Measurements from ENCODE around the gene CDKN2C. TPM values are rescaled to one million over a fixed set of nuclear protein-coding genes. Genes with fewer than 3 reads are reported as not detected.
A peak's percentile ranks its signal among the peaks of the same experiment; 100 is the strongest.

CDKN2C gene
- total RNA-seq, 1 experiment from 2014 or later, result 9.4 TPM

GRCh38 chr1:50959913-50960844, 9.9 kb upstream of the CDKN2C start, which contains the start of gene FAF1:
Gene FAF1 (minus strand): TSS chr1:50960267. CDS start chr1:50959811, 456 bp downstream.
- no peaks in the 10 kb centered on the region for H3K9me3 ChIP-seq (ENCODE audit: control insufficient read depth in 1 of 2, insufficient read depth in 1 of 2, low read depth in 1 of 2, low read length in 2 of 2)
- no peaks in the 10 kb centered on the region for H3K27me3 ChIP-seq (ENCODE audit: insufficient read depth, low read length)
- H3K9me2 ChIP-seq (ENCODE audit: insufficient read depth), result no peaks in the 10 kb centered on the region
- POLR2A ChIA-PET, result interaction anchor here (1.3 to 2.0 kb wide), 2 partner anchors 10 to 22 kb away, joined by 4 to 9 read pairs; partner anchors contain the start of gene CDKN2C
- CTCF ChIA-PET, result interaction anchor here (1.8 kb wide), 1 partner anchor 30 kb away, joined by 9 read pairs; no protein-coding TSS in a partner anchor
- ATAC-seq, result peak; percentile 90
- H3K4me2 ChIP-seq (ENCODE audit: low read length), result peak within 1 kb of the TSS; percentile 97
- H3K9ac ChIP-seq (ENCODE audit: low read length), result peak within 1 kb of the TSS; percentile 84
- intact Hi-C loops (cut with micrococcal nuclease), result loop anchor here (1.0 kb wide), 1 partner anchor 8 kb away; no protein-coding TSS in a partner anchor
- RAD21 ChIA-PET (ENCODE audit: low non-redundant PET in 1 of 2, low total read pairs in 2 of 2, uncharacterized antibody in 2 of 2, unreplicated experiment in 2 of 2), result interaction anchor here in 1 of 2 experiments (0.9 kb wide), 1 partner anchor 9 kb away, joined by 3 read pairs; no protein-coding TSS in a partner anchor
- TSS peak; percentile 75 for BruUV-seq (replicated peaks)
- DNase-seq (ENCODE audit: low read depth, low spot score), result peak; percentile 99
- H2AFZ ChIP-seq (ENCODE audit: low read depth, low read length, poor library complexity, severe bottlenecking), result peak within 1 kb of the TSS; percentile 97
- H3K36me3 ChIP-seq (ENCODE audit: control insufficient read depth in 1 of 2, insufficient read depth in 2 of 2, low read length in 2 of 2), result no peaks in the 10 kb centered on the region; a peak in 1 of 4 replicates
- H3K4me3 ChIP-seq (replicated peaks in 1 of 2; ENCODE audit: low read depth in 1 of 2, low read length in 2 of 2), result peak within 1 kb of the TSS; percentile 87 to 95
- H3K79me2 ChIP-seq (ENCODE audit: insufficient read depth, low read length), result peaks cover 44% of the 10 kb centered on the region
- 0 out of 2 replicates have a peak, but pooled peaks cover 4% of the 10 kb centered on the region for H4K20me1 ChIP-seq (ENCODE audit: insufficient read depth)
- peak within 1 kb of the TSS; percentile 88 for H3K27ac ChIP-seq (ENCODE audit: low read depth, low read length)
- H3K4me1 ChIP-seq (ENCODE audit: control insufficient read depth in 1 of 2, insufficient read depth in 2 of 2, low read length in 2 of 2), result peaks cover 11 to 15% of the 10 kb centered on the region in 2 experiments; a peak in 2 of 4 replicates
- TF ChIP-seq RAD21 (IDR thresholded peaks at IDR 0.05; ENCODE audit: low read depth) (peak; percentile 15; the same call in 1 of the 2 replicates), FOSL1 (IDR thresholded peaks at IDR 0.05; ENCODE audit: low read depth) (no peak), SIN3A (IDR thresholded peaks at IDR 0.05; ENCODE audit: low read depth) (peak; percentile 99), EZH2phosphoT487 (IDR thresholded peaks at IDR 0.05; ENCODE audit: borderline replicate concordance) (no peak), CTCF (IDR thresholded peaks at IDR 0.05 in 2 of 3, conservative IDR thresholded peaks at IDR 0.05 in 1 of 3; ENCODE audit: borderline replicate concordance in 1 of 3, insufficient read depth in 1 of 3, low read depth in 2 of 3, low read length in 2 of 3) (peak in 2 of 3 experiments; percentile 39 to 45; a peak in 4 of 6 replicates), POLR2AphosphoS5 (IDR thresholded peaks at IDR 0.05; ENCODE audit: low read depth, low read length) (peak; percentile 88), CBX3 (IDR thresholded peaks at IDR 0.05; ENCODE audit: low read depth) (peak; percentile 98), EGR1 (IDR thresholded peaks at IDR 0.05; ENCODE audit: low read depth) (peak; percentile 99), CEBPB (IDR thresholded peaks at IDR 0.05; ENCODE audit: low read depth) (peak; percentile 69; the same call in 1 of the 2 replicates), ZFX (IDR thresholded peaks at IDR 0.05) (peak; percentile 22; the same call in 1 of the 2 replicates), SP1 (IDR thresholded peaks at IDR 0.05; ENCODE audit: low read depth) (peak; percentile 92), JUND (IDR thresholded peaks at IDR 0.05) (peak; percentile 55), ZBTB33 (IDR thresholded peaks at IDR 0.05; ENCODE audit: extremely low read depth, insufficient replicate concordance, low read length) (peak; percentile 47), SRF (IDR thresholded peaks at IDR 0.05; ENCODE audit: low read depth) (peak; percentile 95), ZNF274 (IDR thresholded peaks at IDR 0.05; ENCODE audit: low read depth, low read length) (no peak), REST (IDR thresholded peaks at IDR 0.05; ENCODE audit: low read depth) (no peak), TCF7L2 (IDR thresholded peaks at IDR 0.05; ENCODE audit: borderline replicate concordance, extremely low read depth, insufficient read depth, insufficient read length) (peak; percentile 70)

Data from HCT116 (cell line).